ENCODE results near the gene NAP1L4. TPM values are rescaled to one million over a fixed set of nuclear protein-coding genes. Genes with fewer than 3 reads are reported as not detected.

NAP1L4 gene
- total and polyA plus RNA-seq, 2 of the 8 experiments (the other 6 are each of a cell fraction or from before 2014, with no cell fraction given): 75.8 to 194 TPM

- no peak overlapping the region for H3K4me2 ChIP-seq (ENCODE audit: insufficient read depth in 1 of 2, low read depth in 2 of 2, low read length in 2 of 2)
- no peak overlapping the region for H3K9ac ChIP-seq (replicated peaks in 1 of 4; ENCODE audit: extremely low read depth in 1 of 4, low read depth in 3 of 4, low read length in 3 of 4)
- POLR2A ChIA-PET (ENCODE audit: partially characterized antibody): no interaction called here
- TF ChIP-seq RBBP5 (IDR thresholded peaks at IDR 0.05; ENCODE audit: borderline replicate concordance, low read depth, low read length) (no peak), ZNF274 (IDR thresholded peaks at IDR 0.05; ENCODE audit: borderline replicate concordance, extremely low read depth, low read length) (no peak), CBX5 (IDR thresholded peaks at IDR 0.05; ENCODE audit: low read depth, low read length) (no peak), SAP30 (IDR thresholded peaks at IDR 0.05; ENCODE audit: insufficient read depth, insufficient replicate concordance, low read length) (no peak), HDAC2 (IDR thresholded peaks at IDR 0.05; ENCODE audit: borderline replicate concordance in 1 of 2, low read depth in 2 of 2, low read length in 2 of 2) (no peak), FOSL1 (IDR thresholded peaks at IDR 0.05; ENCODE audit: insufficient read depth, low read depth, low read length) (no peak), SIRT6 (IDR thresholded peaks at IDR 0.05; ENCODE audit: low read length) (no peak), NRF1 (IDR thresholded peaks at IDR 0.05; ENCODE audit: low read depth, low read length) (no peak), TAF7 (optimal IDR thresholded peaks at IDR 0.05; ENCODE audit: borderline replicate concordance, low read depth, low read length) (no peak), SP2 (IDR thresholded peaks at IDR 0.05; ENCODE audit: low read length) (no peak), ASH2L (IDR thresholded peaks at IDR 0.05; ENCODE audit: low read length) (no peak), CBX8 (IDR thresholded peaks at IDR 0.05; ENCODE audit: borderline replicate concordance, low read depth, low read length) (no peak), TBP (IDR thresholded peaks at IDR 0.05; ENCODE audit: low read depth, low read length) (no peak)
These were observed 80.9 kb downstream of the NAP1L4 start for GRCh38 chr11:2911088-2911784.

More at GRCh38 chr11:2911088-2911784, 80.9 kb downstream of the NAP1L4 start:
- Histone ChIP-seq H3K18ac (ENCODE audit: extremely low read depth, low read length) (no peak overlapping the region), H4K8ac (ENCODE audit: extremely low read depth, insufficient read depth, low read length) (no peak overlapping the region), H3K23ac (ENCODE audit: insufficient read length) (no peak overlapping the region), H3K36me3 (ENCODE audit: control insufficient read depth in 2 of 4, insufficient read depth in 4 of 4, low read length in 3 of 4) (no peaks in the 10 kb centered on the region), H3K27me3 (replicated peaks in 1 of 4; ENCODE audit: control insufficient read depth in 3 of 4, extremely low read depth in 1 of 4, insufficient read depth in 3 of 4, low read length in 3 of 4) (no peaks in the 10 kb centered on the region), H4K5ac (ENCODE audit: insufficient read length, low read depth, low read length) (no peak overlapping the region), H2BK5ac (ENCODE audit: low read depth, low read length) (0 out of 2 replicates have a peak overlapping the region, but pooled peaks have one; percentile 39), H2AK5ac (ENCODE audit: low read depth, low read length) (no peak overlapping the region), H4K20me1 (replicated peaks in 1 of 2; ENCODE audit: control insufficient read depth in 1 of 2, insufficient read depth in 2 of 2, low read length in 2 of 2) (peaks cover 0 to 4% of the 10 kb centered on the region in 2 experiments), H3K4me3 (ENCODE audit: extremely low read depth in 1 of 4, insufficient read depth in 2 of 4, low read depth in 3 of 4, low read length in 4 of 4) (no peak overlapping the region), H3K79me1 (ENCODE audit: low read depth, low read length) (no peaks in the 10 kb centered on the region), H2BK12ac (ENCODE audit: low read depth, low read length) (peak overlapping the region; percentile 29), H2BK20ac (ENCODE audit: low read length) (no peak overlapping the region), H2BK120ac (replicated peaks; ENCODE audit: low read depth, low read length) (no peak overlapping the region), H3K27ac (ENCODE audit: low read depth, low read length) (no peak overlapping the region), H2AFZ (ENCODE audit: low read length) (no peak overlapping the region), H3K56ac (replicated peaks; ENCODE audit: insufficient read length, low read depth, low read length) (no peak overlapping the region), H2BK15ac (ENCODE audit: low read length) (no peak overlapping the region), H3K23me2 (ENCODE audit: low read depth, low read length) (no peaks in the 10 kb centered on the region), H4K91ac (replicated peaks; ENCODE audit: insufficient read length, low read length) (no peak overlapping the region), H3K9me3 (ENCODE audit: insufficient read depth in 2 of 2, low read depth in 1 of 2, low read length in 1 of 2) (no peaks in the 10 kb centered on the region), H3K4ac (replicated peaks; ENCODE audit: insufficient read length, low read depth, low read length) (no peak overlapping the region), H3K4me1 (replicated peaks in 1 of 4; ENCODE audit: control insufficient read depth in 3 of 4, insufficient read depth in 4 of 4, low read length in 3 of 4) (peaks cover 0 to 19% (median 8%) of the 10 kb centered on the region in 4 experiments; a peak in 4 of 7 replicates), H3K79me2 (ENCODE audit: control insufficient read depth in 1 of 2, insufficient read depth in 2 of 2, low read length in 2 of 2) (no peaks in the 10 kb centered on the region), H3K14ac (ENCODE audit: insufficient read length) (no peak overlapping the region)
- CTCF ChIA-PET (ENCODE audit: partially characterized antibody): interaction anchor here (0.8 to 3.4 kb wide), 7 partner anchors 11 to 380 kb away, joined by 3 to 19 read pairs (median 5); partner anchors contain the start of gene CDKN1C
- FAIRE-seq (no peak), DNase-seq (ENCODE audit: low read depth in 1 of 2, low spot score in 2 of 2) (no peak)
- 88% methylated on average over 17 of the region's 18 CpGs; no CpG with 5 or more reads in 1 of the 2 experiments for WGBS, 2 experiments (ENCODE audit: extremely low coverage in 1 of 2, insufficient coverage in 1 of 2, insufficient read length in 1 of 2, insufficient replicate concordance in 2 of 2, low coverage in 1 of 2, low lambda C conversion rate in 2 of 2, missing lambda C conversion rate in 1 of 2)

Data from H1 (cell line).